ENCODE data around the gene ADAM19.

DNA sequence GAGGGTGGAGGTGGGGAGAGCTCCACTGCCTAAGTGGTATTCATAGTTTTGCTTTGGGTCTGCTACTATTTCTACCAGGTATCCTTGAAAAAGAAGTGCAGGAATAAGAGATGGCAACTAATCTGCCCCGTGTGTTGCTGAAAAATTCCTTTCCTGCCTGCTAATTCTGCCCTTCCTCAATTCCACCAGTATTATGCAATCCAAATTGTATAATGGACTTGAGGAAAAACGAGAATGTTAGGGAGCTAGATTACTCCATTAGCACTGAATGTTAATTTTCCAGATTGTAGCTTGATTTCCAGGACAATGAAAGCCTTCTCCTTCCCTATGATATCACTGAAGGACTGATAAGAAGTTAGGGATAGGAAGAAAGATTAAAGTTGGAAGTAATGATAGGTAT, 16.9 kb downstream of the ADAM19 start:
- TF ChIP-seq CTCF (IDR thresholded peaks at IDR 0.05) (no peak), POLR2A (IDR thresholded peaks at IDR 0.05) (no peak)

Measured in breast epithelium (tissue), 3 donors.